ENCODE measurements around the gene DNAH1. TPM values are rescaled to one million over a fixed set of nuclear protein-coding genes. Genes with fewer than 3 reads are reported as not detected.
"Not testable (repeated sequence)": the region's sequence is repeated elsewhere in the genome, so short reads cannot be mapped to it uniquely, and the experiment has no call there.

DNAH1 gene
- total RNA-seq, 2 experiments from 2014 or later, result 5.8 to 14.2 TPM

DNA sequence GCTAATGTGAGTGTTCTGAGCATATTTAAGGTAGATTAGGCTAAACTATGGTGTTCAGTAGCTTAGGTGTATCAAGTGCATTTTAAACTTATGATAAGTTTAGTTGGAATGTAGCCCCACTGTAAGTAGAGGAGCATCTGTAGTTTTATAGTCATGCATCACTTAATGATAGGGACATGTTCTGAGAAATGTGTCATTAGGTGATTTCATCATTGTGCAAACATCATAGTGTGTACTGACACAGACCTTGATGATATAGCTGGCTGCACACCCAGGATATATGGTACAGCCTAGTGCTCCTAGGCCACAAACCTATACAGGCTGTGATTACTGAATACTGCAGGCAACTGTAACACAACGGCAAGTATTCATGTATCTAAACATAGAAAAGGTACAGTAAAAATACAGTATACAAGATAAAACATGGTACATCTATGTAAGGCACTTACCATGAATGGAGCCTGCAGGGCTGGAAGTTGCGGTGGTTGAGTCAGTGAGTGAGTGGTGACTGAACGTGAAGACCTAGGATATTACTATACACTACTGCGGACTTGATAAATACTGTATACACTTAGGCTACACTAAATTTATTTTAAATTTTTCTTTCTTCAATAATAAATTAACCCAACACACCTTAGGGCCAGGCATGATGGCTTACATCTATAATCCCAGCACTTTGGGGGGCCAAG lies 17.9 kb downstream of the DNAH1 start:
- no peak overlapping the region for H3K4me3 ChIP-seq (ENCODE audit: low read depth, low read length, poor library complexity, severe bottlenecking)
- CTCF ChIA-PET (ENCODE audit: unreplicated experiment), result no interaction called here
- H4K20me1 ChIP-seq (ENCODE audit: insufficient read depth, low read length), result no peaks in the 10 kb centered on the region
- H3K36me3 ChIP-seq (ENCODE audit: insufficient read depth, low read length), result no peaks in the 10 kb centered on the region
- no peak for DNase-seq (ENCODE audit: low spot score)
- no peak overlapping the region for H2AFZ ChIP-seq (ENCODE audit: low read length)
- no peak for TF ChIP-seq EZH2phosphoT487 (IDR thresholded peaks at IDR 0.05; ENCODE audit: borderline replicate concordance, low read depth, low read length)
- no peak for TF ChIP-seq CTCF (conservative IDR thresholded peaks at IDR 0.05; ENCODE audit: low read length)
- H3K9me3 ChIP-seq (ENCODE audit: low read length), result no peaks in the 10 kb centered on the region
- H3K27ac ChIP-seq (ENCODE audit: low read depth, low read length, poor library complexity, severe bottlenecking), result no peak overlapping the region
- intact Hi-C loops (cut with micrococcal nuclease; ENCODE audit: unreplicated experiment), result no loop called here
- peaks cover 10% of the 10 kb centered on the region for H3K4me1 ChIP-seq (ENCODE audit: insufficient read depth, low read length, poor library complexity, severe bottlenecking)
- POLR2A ChIA-PET, result interaction anchor here (1.8 kb wide), 1 partner anchor 45 kb away, joined by 3 read pairs; no protein-coding TSS in a partner anchor
- no peaks in the 10 kb centered on the region for H3K9me2 ChIP-seq (ENCODE audit: insufficient read depth, low read length)
- no TSS peak for BruUV-seq (replicated peaks)
- H3K4me2 ChIP-seq (ENCODE audit: low read length), result no peak overlapping the region
- no peaks in the 10 kb centered on the region for H3K79me2 ChIP-seq (ENCODE audit: insufficient read depth, low read depth, low read length)

GRCh38 chr3:52338131-52338530 lies 22.0 kb downstream of the DNAH1 start:
- not testable (repeated sequence) for H4K20me1 ChIP-seq (ENCODE audit: insufficient read depth, low read length); H3K9me2 ChIP-seq (ENCODE audit: insufficient read depth, low read length); H2AFZ ChIP-seq (ENCODE audit: low read length); H3K9me3 ChIP-seq (ENCODE audit: low read length); H3K79me2 ChIP-seq (ENCODE audit: insufficient read depth, low read depth, low read length); BruUV-seq (replicated peaks); H3K4me2 ChIP-seq (ENCODE audit: low read length); DNase-seq (ENCODE audit: low spot score); H3K27ac ChIP-seq (ENCODE audit: low read depth, low read length, poor library complexity, severe bottlenecking); H3K36me3 ChIP-seq (ENCODE audit: insufficient read depth, low read length); H3K4me3 ChIP-seq (ENCODE audit: low read depth, low read length, poor library complexity, severe bottlenecking)
- ChIA-PET POLR2A (interaction anchor here (0.9 to 1.4 kb wide), 4 partner anchors 34 to 112 kb away, joined by 3 to 4 read pairs (median 3); partner anchors contain the start of genes TLR9 and WDR82), CTCF (ENCODE audit: unreplicated experiment) (interaction anchor here (1.0 to 1.6 kb wide), 3 partner anchors 46 to 117 kb away, joined by 3 to 8 read pairs (median 5); no protein-coding TSS in a partner anchor)
- H3K4me1 ChIP-seq (ENCODE audit: insufficient read depth, low read length, poor library complexity, severe bottlenecking), result peaks cover 18% of the 10 kb centered on the region
- intact Hi-C loops (cut with micrococcal nuclease; ENCODE audit: unreplicated experiment), result loop anchor here (2.0 to 5.0 kb wide), 4 partner anchors 34 to 337 kb away; partner anchors contain the start of gene POC1A

DNA sequence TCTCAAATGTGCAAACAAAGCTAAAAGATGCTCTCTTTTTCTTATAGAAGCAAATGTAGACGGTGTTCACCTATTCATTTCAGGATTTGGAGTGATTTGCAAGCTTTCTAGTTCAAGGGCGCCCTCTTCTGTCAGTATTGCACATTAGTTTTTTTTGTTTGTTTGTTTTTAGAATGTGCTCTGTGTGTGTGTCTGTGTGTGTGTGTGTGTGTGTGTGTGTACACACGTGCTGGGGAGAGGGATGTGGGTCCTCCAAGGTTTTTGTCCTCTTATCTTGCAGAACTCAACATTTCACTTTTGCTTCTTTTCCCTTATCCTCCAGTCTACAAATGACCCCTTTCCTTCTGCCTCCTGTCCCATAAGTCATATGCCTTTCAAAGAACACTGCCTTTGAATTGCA lies 23.5 kb downstream of the DNAH1 start:
- BruUV-seq (replicated peaks), result no TSS peak
- DNase-seq (ENCODE audit: low spot score), result peak; percentile 84
- peak overlapping the region; percentile 41; the same call in 1 of the 2 replicates for H2AFZ ChIP-seq (ENCODE audit: low read length)
- H3K27ac ChIP-seq (ENCODE audit: low read depth, low read length, poor library complexity, severe bottlenecking), result no peak overlapping the region
- no peaks in the 10 kb centered on the region for H3K79me2 ChIP-seq (ENCODE audit: insufficient read depth, low read depth, low read length)
- POLR2A ChIA-PET, result interaction anchor here (0.6 to 1.4 kb wide), 6 partner anchors 20 to 119 kb away, joined by 3 to 6 read pairs (median 4); partner anchors contain the start of gene WDR82
- TF ChIP-seq EZH2phosphoT487 (IDR thresholded peaks at IDR 0.05; ENCODE audit: borderline replicate concordance, low read depth, low read length) (no peak), CTCF (conservative IDR thresholded peaks at IDR 0.05; ENCODE audit: low read length) (peak; percentile 93)
- H3K4me2 ChIP-seq (ENCODE audit: low read length), result no peak overlapping the region
- no peaks in the 10 kb centered on the region for H3K9me3 ChIP-seq (ENCODE audit: low read length)
- no peak overlapping the region for H3K4me3 ChIP-seq (ENCODE audit: low read depth, low read length, poor library complexity, severe bottlenecking)
- intact Hi-C loops (cut with micrococcal nuclease; ENCODE audit: unreplicated experiment), result loop anchor here (1.0 to 5.0 kb wide), 6 partner anchors 33 to 339 kb away; partner anchors contain the start of gene POC1A
- CTCF ChIA-PET (ENCODE audit: unreplicated experiment), result interaction anchor here (0.6 to 1.6 kb wide), 5 partner anchors 43 to 406 kb away, joined by 3 to 8 read pairs (median 5); partner anchors contain the start of gene TLR9
- peaks cover 18% of the 10 kb centered on the region for H3K4me1 ChIP-seq (ENCODE audit: insufficient read depth, low read length, poor library complexity, severe bottlenecking)
- no peaks in the 10 kb centered on the region for H3K9me2 ChIP-seq (ENCODE audit: insufficient read depth, low read length)
- H3K36me3 ChIP-seq (ENCODE audit: insufficient read depth, low read length), result no peaks in the 10 kb centered on the region
- no peaks in the 10 kb centered on the region for H4K20me1 ChIP-seq (ENCODE audit: insufficient read depth, low read length)
